HG03196 (cell line): ENCODE measurements around the gene KRT75.
"Not testable (repeated sequence)": the region's sequence is repeated elsewhere in the genome, so short reads cannot be mapped to it uniquely, and the experiment has no call there.

Source experiments
- ATAC-seq: cut with Tn5 transposase; IDR thresholded peaks from one replicate; pipeline ENCODE4 v1.9.1; 2021; ENCODE audit not compliant: unreplicated experiment

KRT75 gene

GRCh38 chr12:52434081-52434733, at the start of gene KRT75:
TSS of gene KRT75 (minus strand) at chr12:52434371. CDS start at chr12:52434304, 67 bp downstream.
- no peak for ATAC-seq

- ATAC-seq = no peak
These were observed 45.9 kb upstream of the KRT75 start for GRCh38 chr12:52480073-52480472.

GRCh38 chr12:52477651-52478050, 43.5 kb upstream of the KRT75 start:
- ATAC-seq = no peak

- ATAC-seq = no peak
These were observed 40.0 kb upstream of the KRT75 start for GRCh38 chr12:52474212-52474611.

GRCh38 chr12:52473768-52474167, 39.6 kb upstream of the KRT75 start, which contains the start of gene KRT6C:
TSS of gene KRT6C (minus strand) at chr12:52473805. CDS start at chr12:52473737, 68 bp downstream.
- ATAC-seq = no peak

GRCh38 chr12:52469853-52470252, 35.7 kb upstream of the KRT75 start:
- ATAC-seq = no peak

- no peak for ATAC-seq
These were observed 30.7 kb upstream of the KRT75 start for GRCh38 chr12:52464897-52465296.

GRCh38 chr12:52461693-52462092, 27.5 kb upstream of the KRT75 start:
- ATAC-seq = no peak

GRCh38 chr12:52458861-52459260, 24.7 kb upstream of the KRT75 start:
- no peak for ATAC-seq

- no peak for ATAC-seq
These were observed 21.6 kb upstream of the KRT75 start for GRCh38 chr12:52455821-52456220.

- ATAC-seq = no peak
These were observed 20.4 kb upstream of the KRT75 start for GRCh38 chr12:52454411-52455201.

GRCh38 chr12:52452101-52452500, 17.9 kb upstream of the KRT75 start, which contains the start of gene KRT6B:
TSS of gene KRT6B (minus strand) at chr12:52452146. CDS start at chr12:52452078, 68 bp downstream.
- no peak for ATAC-seq

GRCh38 chr12:52448228-52448627, 14.1 kb upstream of the KRT75 start:
- ATAC-seq = no peak

- ATAC-seq = not testable (repeated sequence)
These were observed 13.0 kb upstream of the KRT75 start for GRCh38 chr12:52447196-52447595.

- no peak for ATAC-seq
These were observed 12.3 kb upstream of the KRT75 start for GRCh38 chr12:52446367-52447045.

GRCh38 chr12:52445876-52446275, 11.7 kb upstream of the KRT75 start:
- no peak for ATAC-seq

GRCh38 chr12:52444647-52445595, 10.8 kb upstream of the KRT75 start:
- no peak for ATAC-seq

GRCh38 chr12:52443966-52444365, 9.8 kb upstream of the KRT75 start:
- ATAC-seq = no peak

GRCh38 chr12:52442600-52443061, 8.5 kb upstream of the KRT75 start:
- ATAC-seq = no peak

- ATAC-seq = no peak
These were observed 7.2 kb upstream of the KRT75 start for GRCh38 chr12:52441320-52441911.
